Iris pigment epithelial cell (primary cell): ENCODE results near the gene RASL12.
"Not testable (repeated sequence)": the region's sequence is repeated elsewhere in the genome, so short reads cannot be mapped to it uniquely, and the experiment has no call there.

Source experiments
- DNase-seq: peaks from one replicate; pipeline ENCODE4 v3.0.0-alpha.2; 2011; ENCODE audit warnings: low read depth

RASL12 gene

GRCh38 chr15:65067645-65068402, at the start of gene RASL12:
RASL12 (minus strand) TSS chr15:65067991; CDS start chr15:65067835, 156 bp downstream.
- no peak for DNase-seq

GRCh38 chr15:65115542-65115941, 47.8 kb upstream of the RASL12 start:
- no peak for DNase-seq

- DNase-seq, result no peak
Observed at GRCh38 chr15:65115086-65115485, 47.3 kb upstream of the RASL12 start, which contains the start of gene UBAP1L. UBAP1L (minus strand) TSS chr15:65115200; CDS start chr15:65106215, 8,985 bp downstream.

GRCh38 chr15:65110676-65111292, 43.0 kb upstream of the RASL12 start:
- peak; percentile 95 for DNase-seq

- DNase-seq, result no peak
Observed at GRCh38 chr15:65106011-65106590, 38.3 kb upstream of the RASL12 start.

- no peak for DNase-seq
Observed at GRCh38 chr15:65105038-65105437, 37.2 kb upstream of the RASL12 start.

- no peak for DNase-seq
Observed at GRCh38 chr15:65102912-65103311, 35.1 kb upstream of the RASL12 start.

GRCh38 chr15:65101891-65102708, 34.3 kb upstream of the RASL12 start:
- no peak for DNase-seq

GRCh38 chr15:65101411-65101890, 33.7 kb upstream of the RASL12 start:
- DNase-seq, result peak; percentile 58

GRCh38 chr15:65100442-65100841, 32.7 kb upstream of the RASL12 start:
- no peak for DNase-seq

- not testable (repeated sequence) for DNase-seq
Observed at GRCh38 chr15:65099801-65100200, 32.0 kb upstream of the RASL12 start.

GRCh38 chr15:65099336-65099735, 31.5 kb upstream of the RASL12 start:
- DNase-seq, result no peak

- DNase-seq, result no peak
Observed at GRCh38 chr15:65097651-65098263, 30.0 kb upstream of the RASL12 start.

GRCh38 chr15:65096481-65097385, 28.9 kb upstream of the RASL12 start:
- no peak for DNase-seq

- DNase-seq, result no peak
Observed at GRCh38 chr15:65095747-65096104, 27.9 kb upstream of the RASL12 start.

GRCh38 chr15:65095011-65095746, 27.4 kb upstream of the RASL12 start:
- no peak for DNase-seq

GRCh38 chr15:65094294-65094995, 26.7 kb upstream of the RASL12 start:
- no peak for DNase-seq

GRCh38 chr15:65093793-65094170, 26.0 kb upstream of the RASL12 start:
- DNase-seq, result not testable (repeated sequence)
